ENCODE data around the gene NT5C3A. TPM values are rescaled to one million over a fixed set of nuclear protein-coding genes. Genes with fewer than 3 reads are reported as not detected.

The NT5C3A gene
- total RNA-seq, 1 donor from 2014 or later: 8.3 TPM

DNA sequence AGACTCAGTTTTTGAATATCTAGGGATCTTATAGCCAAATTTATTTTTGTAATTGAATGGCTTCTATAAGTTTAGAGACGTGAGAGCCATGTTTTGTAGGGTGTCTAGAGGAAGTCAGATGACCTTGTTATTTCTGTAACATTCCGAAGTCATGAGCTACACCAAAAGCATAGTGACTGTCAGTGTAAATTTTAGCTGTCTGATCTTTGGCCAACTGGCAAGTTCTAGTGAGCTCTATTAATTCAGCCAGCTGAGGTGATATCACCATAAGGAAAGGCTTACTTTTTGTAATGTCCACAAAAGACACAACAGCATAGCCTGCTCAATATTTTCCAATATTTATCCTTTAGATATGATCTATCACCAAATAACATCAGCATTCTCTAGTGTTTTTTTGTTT is 9.9 kb upstream of the NT5C3A start:
- H3K27me3 ChIP-seq: no peaks in the 10 kb centered on the region
- TF ChIP-seq, protein P1, sequence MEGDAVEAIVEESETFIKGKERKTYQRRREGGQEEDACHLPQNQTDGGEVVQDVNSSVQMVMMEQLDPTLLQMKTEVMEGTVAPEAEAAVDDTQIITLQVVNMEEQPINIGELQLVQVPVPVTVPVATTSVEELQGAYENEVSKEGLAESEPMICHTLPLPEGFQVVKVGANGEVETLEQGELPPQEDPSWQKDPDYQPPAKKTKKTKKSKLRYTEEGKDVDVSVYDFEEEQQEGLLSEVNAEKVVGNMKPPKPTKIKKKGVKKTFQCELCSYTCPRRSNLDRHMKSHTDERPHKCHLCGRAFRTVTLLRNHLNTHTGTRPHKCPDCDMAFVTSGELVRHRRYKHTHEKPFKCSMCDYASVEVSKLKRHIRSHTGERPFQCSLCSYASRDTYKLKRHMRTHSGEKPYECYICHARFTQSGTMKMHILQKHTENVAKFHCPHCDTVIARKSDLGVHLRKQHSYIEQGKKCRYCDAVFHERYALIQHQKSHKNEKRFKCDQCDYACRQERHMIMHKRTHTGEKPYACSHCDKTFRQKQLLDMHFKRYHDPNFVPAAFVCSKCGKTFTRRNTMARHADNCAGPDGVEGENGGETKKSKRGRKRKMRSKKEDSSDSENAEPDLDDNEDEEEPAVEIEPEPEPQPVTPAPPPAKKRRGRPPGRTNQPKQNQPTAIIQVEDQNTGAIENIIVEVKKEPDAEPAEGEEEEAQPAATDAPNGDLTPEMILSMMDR (IDR thresholded peaks at IDR 0.05): no peak
- intact Hi-C loops (cut with DNase I): no loop called here
- H3K4me3 ChIP-seq: no peak overlapping the region
- no peak for DNase-seq (ENCODE audit: low spot score in 2 of 2)
- no peak overlapping the region for H3K27ac ChIP-seq
- no peaks in the 10 kb centered on the region for H3K9me3 ChIP-seq
- H3K36me3 ChIP-seq: no peaks in the 10 kb centered on the region
- no peaks in the 10 kb centered on the region for H3K4me1 ChIP-seq

DNA sequence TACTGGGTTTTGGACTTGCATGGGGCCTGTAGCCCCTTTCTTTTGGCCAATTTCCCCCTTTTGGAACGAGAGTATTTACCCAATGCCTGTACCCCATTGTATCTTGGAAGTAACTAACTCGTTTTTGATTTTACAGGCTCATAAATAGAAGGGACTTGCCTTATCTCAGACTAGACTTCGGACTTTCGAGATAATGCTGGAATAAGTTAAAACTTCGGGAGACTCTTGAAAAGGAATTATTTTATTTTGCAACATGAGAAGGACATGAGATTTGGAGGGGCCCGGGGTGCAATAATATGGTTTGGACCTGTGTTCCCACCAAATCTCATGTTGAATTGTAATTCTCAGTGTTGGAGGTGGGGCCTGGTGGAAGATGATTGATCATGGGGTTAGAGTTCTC is 8.3 kb upstream of the NT5C3A start:
- H3K9me3 ChIP-seq: peaks cover 0 to 13% of the 10 kb centered on the region in 2 donors
- TF ChIP-seq, protein P1 (IDR thresholded peaks at IDR 0.05): no peak
- intact Hi-C loops (cut with DNase I): no loop called here

DNA sequence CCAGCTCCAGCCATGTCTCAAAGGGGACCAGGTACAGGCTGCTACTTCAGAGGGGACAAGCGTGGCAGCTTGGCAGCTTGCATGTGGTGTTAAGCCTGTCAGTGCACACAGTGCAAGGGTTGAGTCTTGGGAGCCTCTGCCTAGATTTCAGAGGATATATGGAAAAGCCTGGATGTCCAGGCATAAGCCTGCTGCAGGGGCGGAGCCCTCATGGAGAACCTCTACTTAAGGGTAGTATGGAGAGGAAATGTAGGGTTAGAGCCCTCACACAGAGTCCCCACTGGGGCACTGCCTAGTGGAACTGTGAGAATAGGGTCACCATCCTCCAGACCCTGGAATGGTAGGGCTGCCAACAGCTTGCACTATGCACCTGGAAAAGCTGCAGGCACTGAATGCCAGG is 7.7 kb upstream of the NT5C3A start:
- Histone ChIP-seq H3K36me3 (no peaks in the 10 kb centered on the region), H3K4me3 (no peak overlapping the region), H3K9me3 (peaks cover 0 to 13% of the 10 kb centered on the region in 2 donors), H3K4me1 (no peaks in the 10 kb centered on the region), H3K27ac (no peak overlapping the region), H3K27me3 (no peaks in the 10 kb centered on the region)
- intact Hi-C loops (cut with DNase I): no loop called here
- no peak for DNase-seq (ENCODE audit: low spot score in 2 of 2)
- TF ChIP-seq, protein P1 (IDR thresholded peaks at IDR 0.05): no peak

More for the DNA sequence above, 8.3 kb upstream of the NT5C3A start:
- Histone ChIP-seq H3K4me3 (no peak overlapping the region), H3K27me3 (no peaks in the 10 kb centered on the region), H3K27ac (no peak overlapping the region), H3K36me3 (no peaks in the 10 kb centered on the region), H3K4me1 (no peaks in the 10 kb centered on the region)
- DNase-seq (ENCODE audit: low spot score in 2 of 2): no peak

DNA sequence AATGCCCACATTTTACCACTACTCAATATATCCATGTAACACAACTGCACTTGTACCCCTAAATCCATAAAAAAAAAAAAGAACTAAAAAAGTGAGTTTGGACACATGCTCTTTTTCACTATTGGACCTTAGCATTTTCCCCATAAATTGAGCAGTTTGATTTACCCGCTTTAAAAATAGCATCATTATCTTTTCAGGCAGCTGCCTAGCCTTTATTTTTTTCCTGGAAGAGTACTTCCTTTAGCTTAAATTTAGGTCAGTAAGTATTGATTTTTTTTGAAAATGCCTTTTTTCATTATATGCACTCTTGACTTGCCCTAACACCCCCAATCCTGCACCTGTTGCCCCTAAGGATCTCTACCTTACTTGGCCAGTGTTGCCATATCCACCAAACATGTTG is 5.3 kb upstream of the NT5C3A start:
- Histone ChIP-seq H3K4me3 (no peak overlapping the region), H3K27ac (no peak overlapping the region), H3K9me3 (peaks cover 0 to 13% of the 10 kb centered on the region in 2 donors), H3K36me3 (no peaks in the 10 kb centered on the region), H3K4me1 (no peaks in the 10 kb centered on the region), H3K27me3 (no peaks in the 10 kb centered on the region)
- intact Hi-C loops (cut with DNase I): no loop called here
- DNase-seq (ENCODE audit: low spot score in 2 of 2): no peak
- TF ChIP-seq, protein P1 (IDR thresholded peaks at IDR 0.05): no peak

DNA sequence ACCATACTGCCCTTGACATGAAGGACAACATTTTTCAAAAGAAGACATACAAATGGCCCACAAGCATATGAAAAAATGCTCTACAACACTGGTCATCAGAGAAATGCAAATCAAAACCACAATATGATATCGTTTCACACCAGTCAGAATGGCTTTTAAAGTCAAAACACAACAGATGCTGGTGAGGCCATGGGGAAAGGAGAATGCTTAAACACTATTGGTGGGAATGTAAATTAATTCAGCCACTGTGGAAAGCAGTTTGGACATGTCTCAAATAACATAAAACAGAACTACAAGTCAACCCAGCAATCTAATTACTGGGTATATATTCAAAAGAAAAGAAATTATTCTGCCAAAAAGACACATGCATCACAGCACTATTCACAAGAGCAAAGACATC is 4.2 kb upstream of the NT5C3A start:
- Histone ChIP-seq H3K36me3 (no peaks in the 10 kb centered on the region), H3K4me1 (no peaks in the 10 kb centered on the region), H3K27ac (no peak overlapping the region), H3K27me3 (no peaks in the 10 kb centered on the region), H3K9me3 (peaks cover 0 to 13% of the 10 kb centered on the region in 2 donors), H3K4me3 (no peak overlapping the region)
- intact Hi-C loops (cut with DNase I): no loop called here
- TF ChIP-seq, protein P1 (IDR thresholded peaks at IDR 0.05): no peak
- no peak for DNase-seq (ENCODE audit: low spot score in 2 of 2)

DNA sequence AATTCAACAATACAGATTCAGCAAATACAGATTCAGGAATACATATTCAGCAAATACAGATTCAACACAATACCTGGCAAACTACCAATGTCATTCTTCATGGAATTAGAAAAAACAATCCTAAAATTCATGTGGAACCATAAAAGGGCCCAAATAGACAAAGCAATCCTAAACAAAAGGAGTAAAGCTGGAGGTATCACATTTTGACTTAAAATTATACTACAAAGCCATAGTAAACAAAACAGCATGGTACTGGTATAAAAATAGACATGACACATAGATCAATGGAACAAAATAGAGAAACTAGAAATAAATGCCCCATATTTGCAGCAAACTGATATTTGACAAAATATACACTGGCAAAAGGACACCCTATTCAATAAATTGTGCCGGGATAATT is 3.4 kb upstream of the NT5C3A start:
- no peak overlapping the region for H3K27ac ChIP-seq
- H3K4me1 ChIP-seq: peaks cover 3 to 5% of the 10 kb centered on the region in 2 donors
- peaks cover 0 to 13% of the 10 kb centered on the region in 2 donors for H3K9me3 ChIP-seq
- intact Hi-C loops (cut with DNase I): no loop called here
- TF ChIP-seq, protein P1 (IDR thresholded peaks at IDR 0.05): no peak
- DNase-seq (ENCODE audit: low spot score in 2 of 2): no peak
- H3K4me3 ChIP-seq: no peak overlapping the region
- no peaks in the 10 kb centered on the region for H3K27me3 ChIP-seq
- H3K36me3 ChIP-seq: no peaks in the 10 kb centered on the region

All from ascending aorta (tissue), 2 donors.